DND-41 (cell line): ENCODE data around the gene CRYL1.

Experiments
- ATAC-seq: fragments of 200-7000 bp; cut with Tn5 transposase; 3 replicates; pipeline ENCODE4 v1.9.1; 2021; ENCODE audit warnings: low read depth; ENCODE audit not compliant: insufficient read depth
- DNase-seq: peaks from one replicate; pipeline ENCODE4 v3.0.0-alpha.2; 2020
- H2AFZ ChIP-seq: 2 replicates; pipeline ENCODE4 v1.6.0; 2012; ENCODE audit warnings: low read depth, low read length
- H3K27ac ChIP-seq: 2 replicates; pipeline ENCODE4 v1.5.1; 2012; ENCODE audit warnings: low read length, inconsistent platforms
- H3K27me3 ChIP-seq: fragments of 200-600 bp; sonication (generic); 2 replicates; pipeline ENCODE4 v1.6.0; 2012; ENCODE audit warnings: low read length, mild to moderate bottlenecking, inconsistent platforms; ENCODE audit not compliant: insufficient read depth, poor library complexity
- H3K36me3 ChIP-seq: 2 replicates; pipeline ENCODE4 v1.5.1; 2012; ENCODE audit warnings: low read length, inconsistent platforms; ENCODE audit not compliant: insufficient read depth
- H3K4me1 ChIP-seq: 2 replicates; pipeline ENCODE4 v1.5.1; 2012; ENCODE audit warnings: mild to moderate bottlenecking, low read length; ENCODE audit not compliant: insufficient read depth
- H3K4me2 ChIP-seq: 2 replicates; pipeline ENCODE4 v1.6.0; 2012; ENCODE audit warnings: mild to moderate bottlenecking, moderate library complexity, low read length, inconsistent platforms; ENCODE audit not compliant: insufficient read depth
- H3K4me3 ChIP-seq, 2 experiments: fragments of 200-600 bp in 1 of 2; shearing (Covaris generic) in 1 of 2; 2 replicates each; pipeline ENCODE4 v1.5.1; 2012 to 2016; ENCODE audit warnings: inconsistent platforms in 2 of 2, low read length in 2 of 2, mild to moderate bottlenecking in 2 of 2, low read depth in 1 of 2, moderate library complexity in 1 of 2
- H3K79me2 ChIP-seq: 2 replicates; pipeline ENCODE4 v1.6.0; 2012; ENCODE audit warnings: low read length, inconsistent platforms; ENCODE audit not compliant: insufficient read depth
- H3K9ac ChIP-seq: 2 replicates; pipeline ENCODE4 v1.6.0; 2012; ENCODE audit warnings: low read depth, mild to moderate bottlenecking, inconsistent platforms, low read length, moderate library complexity
- H3K9me3 ChIP-seq: 2 replicates; pipeline ENCODE4 v1.5.1; 2012; ENCODE audit warnings: low read length, moderate library complexity, mild to moderate bottlenecking, inconsistent platforms; ENCODE audit not compliant: insufficient read depth, severe bottlenecking
- H4K20me1 ChIP-seq: 2 replicates; pipeline ENCODE4 v1.6.0; 2012; ENCODE audit warnings: low read length; ENCODE audit not compliant: insufficient read depth
- EZH2 ChIP-seq: IDR thresholded peaks from 3 replicates; pipeline ENCODE4 v1.6.1; 2012; ENCODE audit warnings: borderline replicate concordance, low read depth, mild to moderate bottlenecking, moderate library complexity, low read length, inconsistent platforms; ENCODE audit not compliant: severe bottlenecking
- TF ChIP-seq, protein P1 (sequence below): IDR thresholded peaks from 2 replicates; pipeline ENCODE4 v1.5.1; 2012; ENCODE audit warnings: borderline replicate concordance, low read length, moderate library complexity, mild to moderate bottlenecking; ENCODE audit not compliant: poor library complexity, severe bottlenecking; ENCODE audit errors: extremely low read depth

Gene CRYL1

DNA sequence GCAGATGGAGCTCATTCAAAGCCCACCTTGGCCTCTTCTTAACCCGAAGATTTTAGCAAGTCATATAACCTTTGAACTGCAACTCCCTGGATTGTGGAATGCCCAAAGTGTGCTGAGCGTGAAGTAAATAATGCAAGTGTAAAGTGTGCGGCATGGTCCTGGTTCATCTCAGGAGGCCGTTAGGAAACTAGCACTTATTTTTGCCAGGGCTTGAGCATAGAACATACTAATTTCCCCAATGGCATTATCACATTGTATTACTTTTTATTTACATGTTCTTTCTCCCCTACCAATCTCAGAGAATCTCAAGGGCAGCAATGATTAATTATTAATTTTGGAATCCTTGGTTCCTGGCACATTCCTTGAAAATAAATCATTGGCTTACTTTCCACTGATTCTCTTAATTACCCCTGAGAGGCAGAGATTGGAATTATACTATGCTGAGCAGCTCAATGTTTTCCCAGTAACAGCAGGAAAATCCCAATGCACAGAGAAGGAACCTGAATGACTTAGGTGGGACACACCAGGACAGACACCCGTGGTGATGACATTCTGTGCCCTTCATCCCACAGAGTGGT lies 164.7 kb downstream of the CRYL1 start:
- Histone ChIP-seq H3K4me3 (no peak overlapping the region), H3K9ac (no peak overlapping the region), H3K79me2 (no peaks in the 10 kb centered on the region), H2AFZ (no peak overlapping the region), H3K36me3 (no peaks in the 10 kb centered on the region), H3K27ac (no peak overlapping the region), H3K4me2 (no peak overlapping the region), H3K9me3 (no peaks in the 10 kb centered on the region), H4K20me1 (no peaks in the 10 kb centered on the region), H3K27me3 (no peaks in the 10 kb centered on the region), H3K4me1 (no peaks in the 10 kb centered on the region)
- no peak for TF ChIP-seq EZH2
- TF ChIP-seq, protein P1, sequence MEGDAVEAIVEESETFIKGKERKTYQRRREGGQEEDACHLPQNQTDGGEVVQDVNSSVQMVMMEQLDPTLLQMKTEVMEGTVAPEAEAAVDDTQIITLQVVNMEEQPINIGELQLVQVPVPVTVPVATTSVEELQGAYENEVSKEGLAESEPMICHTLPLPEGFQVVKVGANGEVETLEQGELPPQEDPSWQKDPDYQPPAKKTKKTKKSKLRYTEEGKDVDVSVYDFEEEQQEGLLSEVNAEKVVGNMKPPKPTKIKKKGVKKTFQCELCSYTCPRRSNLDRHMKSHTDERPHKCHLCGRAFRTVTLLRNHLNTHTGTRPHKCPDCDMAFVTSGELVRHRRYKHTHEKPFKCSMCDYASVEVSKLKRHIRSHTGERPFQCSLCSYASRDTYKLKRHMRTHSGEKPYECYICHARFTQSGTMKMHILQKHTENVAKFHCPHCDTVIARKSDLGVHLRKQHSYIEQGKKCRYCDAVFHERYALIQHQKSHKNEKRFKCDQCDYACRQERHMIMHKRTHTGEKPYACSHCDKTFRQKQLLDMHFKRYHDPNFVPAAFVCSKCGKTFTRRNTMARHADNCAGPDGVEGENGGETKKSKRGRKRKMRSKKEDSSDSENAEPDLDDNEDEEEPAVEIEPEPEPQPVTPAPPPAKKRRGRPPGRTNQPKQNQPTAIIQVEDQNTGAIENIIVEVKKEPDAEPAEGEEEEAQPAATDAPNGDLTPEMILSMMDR: no peak
- no peak for DNase-seq
- ATAC-seq: no peak

DNA sequence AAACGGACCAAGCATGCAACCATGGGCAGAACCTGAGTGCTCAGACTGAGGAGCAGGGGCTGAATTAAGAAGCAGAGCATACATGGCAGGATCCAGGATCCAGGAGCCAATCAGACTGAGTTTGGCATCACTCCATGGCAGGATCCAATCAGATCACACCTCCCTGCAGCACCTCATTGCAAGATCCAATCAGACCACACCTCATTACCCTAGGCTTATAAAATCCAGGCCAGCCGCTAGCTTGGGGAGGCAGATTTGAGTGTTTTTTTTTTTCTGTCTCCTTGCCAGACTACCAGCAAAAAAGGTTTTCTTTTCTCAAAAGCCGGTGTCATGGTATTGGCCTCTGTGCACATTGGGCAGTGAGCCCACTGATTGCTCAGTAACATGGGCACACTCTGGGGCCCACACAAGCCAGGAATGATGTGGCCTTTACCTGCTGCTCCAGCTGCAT lies 165.6 kb downstream of the CRYL1 start:
- no peak overlapping the region for H3K27ac ChIP-seq
- H4K20me1 ChIP-seq: no peaks in the 10 kb centered on the region
- no peak overlapping the region for H2AFZ ChIP-seq
- H3K27me3 ChIP-seq: no peaks in the 10 kb centered on the region
- no peaks in the 10 kb centered on the region for H3K4me1 ChIP-seq
- H3K9ac ChIP-seq: no peak overlapping the region
- no peak overlapping the region for H3K4me2 ChIP-seq
- H3K9me3 ChIP-seq: no peaks in the 10 kb centered on the region
- ATAC-seq (no peak; the same call in 2 of the 3 replicates), DNase-seq (no peak)
- H3K36me3 ChIP-seq: no peaks in the 10 kb centered on the region
- no peaks in the 10 kb centered on the region for H3K79me2 ChIP-seq
- no peak overlapping the region for H3K4me3 ChIP-seq
- TF ChIP-seq, protein P1: no peak
- no peak for TF ChIP-seq EZH2

DNA sequence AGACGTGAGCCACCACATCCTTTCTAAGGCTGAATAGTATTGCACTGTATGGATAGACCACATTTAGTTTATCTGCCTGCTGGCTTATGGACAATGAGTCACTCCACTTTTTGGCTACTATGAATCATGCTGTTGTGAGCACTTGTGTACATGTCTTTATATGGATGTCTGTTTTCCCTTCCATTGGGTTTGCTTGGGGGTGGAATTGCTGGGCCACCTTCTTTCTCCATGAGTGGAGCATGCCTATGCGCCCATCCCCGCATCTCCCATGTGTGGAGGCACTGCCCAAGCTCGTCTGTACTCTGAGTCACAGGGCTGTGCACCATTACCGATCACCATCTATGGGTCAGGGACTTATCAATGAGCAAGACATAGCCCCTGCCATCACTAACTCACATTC lies 166.3 kb downstream of the CRYL1 start:
- Histone ChIP-seq H3K9ac (no peak overlapping the region), H3K4me2 (no peak overlapping the region), H3K27me3 (no peaks in the 10 kb centered on the region), H2AFZ (no peak overlapping the region), H3K36me3 (no peaks in the 10 kb centered on the region), H3K9me3 (no peaks in the 10 kb centered on the region), H3K4me1 (no peaks in the 10 kb centered on the region), H3K4me3 (no peak overlapping the region), H4K20me1 (no peaks in the 10 kb centered on the region), H3K79me2 (no peaks in the 10 kb centered on the region), H3K27ac (no peak overlapping the region)
- ATAC-seq: no peak
- no peak for DNase-seq
- TF ChIP-seq EZH2: no peak
- TF ChIP-seq, protein P1: no peak
